ENCODE results near the gene ZNF33A.

GRCh38 chr10:38043516-38043915 lies 33.0 kb downstream of the ZNF33A start:
- TF ChIP-seq CTCF (IDR thresholded peaks at IDR 0.05; ENCODE audit: insufficient read depth, low read length) (no peak), REST (IDR thresholded peaks at IDR 0.05; ENCODE audit: insufficient replicate concordance, low read depth) (no peak), SPI1 (IDR thresholded peaks at IDR 0.05; ENCODE audit: borderline replicate concordance, low read depth) (no peak), POLR2AphosphoS5 (IDR thresholded peaks at IDR 0.05; ENCODE audit: low read depth) (no peak)
